ENCODE data around the gene XG.
"Not testable (repeated sequence)": the region's sequence is repeated elsewhere in the genome, so short reads cannot be mapped to it uniquely, and the experiment has no call there.

The XG gene

GRCh38 chrX:2780472-2781225 lies 28.8 kb downstream of the XG start:
- not testable (repeated sequence) for DNase-seq (ENCODE audit: low read depth, low spot score)

- no peak for DNase-seq (ENCODE audit: low read depth, low spot score)
These were observed 29.4 kb downstream of the XG start for GRCh38 chrX:2781226-2781571.

GRCh38 chrX:2781698-2782097 lies 29.9 kb downstream of the XG start:
- DNase-seq (ENCODE audit: low read depth, low spot score), result no peak

GRCh38 chrX:2782171-2782570 lies 30.3 kb downstream of the XG start:
- no peak for DNase-seq (ENCODE audit: low read depth, low spot score)

- no peak for DNase-seq (ENCODE audit: low read depth, low spot score)
These were observed 30.9 kb downstream of the XG start for GRCh38 chrX:2782778-2783177.

GRCh38 chrX:2784026-2784425 lies 32.2 kb downstream of the XG start:
- DNase-seq (ENCODE audit: low read depth, low spot score), result no peak

GRCh38 chrX:2785538-2785937 lies 33.7 kb downstream of the XG start:
- no peak for DNase-seq (ENCODE audit: low read depth, low spot score)

- DNase-seq (ENCODE audit: low read depth, low spot score), result no peak
These were observed 37.1 kb downstream of the XG start for GRCh38 chrX:2788980-2789379.

GRCh38 chrX:2789569-2789968 lies 37.7 kb downstream of the XG start:
- no peak for DNase-seq (ENCODE audit: low read depth, low spot score)

GRCh38 chrX:2793752-2794151 lies 41.9 kb downstream of the XG start:
- no peak for DNase-seq (ENCODE audit: low read depth, low spot score)

GRCh38 chrX:2794336-2794735 lies 42.5 kb downstream of the XG start:
- DNase-seq (ENCODE audit: low read depth, low spot score), result no peak

GRCh38 chrX:2796808-2797207 lies 45.0 kb downstream of the XG start:
- DNase-seq (ENCODE audit: low read depth, low spot score), result not testable (repeated sequence)

- no peak for DNase-seq (ENCODE audit: low read depth, low spot score)
These were observed 47.5 kb downstream of the XG start for GRCh38 chrX:2799369-2799768.

GRCh38 chrX:2799980-2800379 lies 48.1 kb downstream of the XG start:
- not testable (repeated sequence) for DNase-seq (ENCODE audit: low read depth, low spot score)

- DNase-seq (ENCODE audit: low read depth, low spot score), result no peak
These were observed 49.4 kb downstream of the XG start for GRCh38 chrX:2801223-2801622.

- DNase-seq (ENCODE audit: low read depth, low spot score), result not testable (repeated sequence)
These were observed 50.7 kb downstream of the XG start for GRCh38 chrX:2802376-2803090.

GRCh38 chrX:2803486-2803885 lies 51.6 kb downstream of the XG start:
- not testable (repeated sequence) for DNase-seq (ENCODE audit: low read depth, low spot score)

GRCh38 chrX:2804106-2804843 lies 52.4 kb downstream of the XG start:
- DNase-seq (ENCODE audit: low read depth, low spot score), result peak; percentile 9

- DNase-seq (ENCODE audit: low read depth, low spot score), result peak; percentile 56
These were observed 53.0 kb downstream of the XG start for GRCh38 chrX:2804858-2805257.

- no peak for DNase-seq (ENCODE audit: low read depth, low spot score)
These were observed 59.4 kb downstream of the XG start for GRCh38 chrX:2811271-2811670.

GRCh38 chrX:2812161-2812907 lies 60.5 kb downstream of the XG start:
- peak; percentile 57 for DNase-seq (ENCODE audit: low read depth, low spot score)

GRCh38 chrX:2817036-2817435 lies 65.2 kb downstream of the XG start:
- no peak for DNase-seq (ENCODE audit: low read depth, low spot score)
